Endothelial cell (in vitro differentiated cells): ENCODE results near the gene CHMP2A. TPM values are rescaled to one million over a fixed set of nuclear protein-coding genes. Genes with fewer than 3 reads are reported as not detected.
"Not testable (repeated sequence)": the region's sequence is repeated elsewhere in the genome, so short reads cannot be mapped to it uniquely, and the experiment has no call there.

Experiments used
- DNase-seq: peaks from one replicate; pipeline ENCODE4 v3.0.0; 2021; ENCODE audit warnings: low spot score
- H3K27ac Mint-ChIP-seq: one replicate; pipeline ENCODE4 v1.8.0; 2021; ENCODE audit warnings: mixed read lengths, inconsistent platforms; ENCODE audit not compliant: unreplicated experiment
- H3K27me3 Mint-ChIP-seq: one replicate; pipeline ENCODE4 v1.8.0; 2021; ENCODE audit warnings: mild to moderate bottlenecking, moderate library complexity, mixed read lengths, inconsistent platforms; ENCODE audit not compliant: unreplicated experiment
- H3K36me3 Mint-ChIP-seq: one replicate; pipeline ENCODE4 v1.8.0; 2021; ENCODE audit warnings: mild to moderate bottlenecking, low read depth, mixed read lengths, inconsistent platforms; ENCODE audit not compliant: unreplicated experiment
- H3K4me1 Mint-ChIP-seq: one replicate; pipeline ENCODE4 v1.8.0; 2021; ENCODE audit warnings: mild to moderate bottlenecking, mixed read lengths, inconsistent platforms; ENCODE audit not compliant: unreplicated experiment
- H3K4me3 Mint-ChIP-seq: one replicate; pipeline ENCODE4 v1.8.0; 2021; ENCODE audit warnings: mild to moderate bottlenecking, mixed read lengths, inconsistent platforms; ENCODE audit not compliant: unreplicated experiment
- H3K9me3 Mint-ChIP-seq: one replicate; pipeline ENCODE4 v1.8.0; 2021; ENCODE audit warnings: mixed read lengths, inconsistent platforms; ENCODE audit not compliant: unreplicated experiment
- CTCF ChIP-seq: fragments of 200-600 bp; sonication (generic); IDR thresholded peaks from one replicate; pipeline ENCODE4 v1.5.0; 2021; ENCODE audit warnings: antibody characterized with exemption; ENCODE audit not compliant: unreplicated experiment
- total RNA-seq: library from RNA; stranded (reverse); fragmentation: NEBNext Ultra II Directional; extraction: Animal tissue kit (Norgen Biotek cat#: 25700); gene quantifications from one replicate; pipeline ENCODE4 v1.2.1, GENCODE V29; 2021; ENCODE audit not compliant: unreplicated experiment

The CHMP2A gene
- total RNA-seq, 1 donor from 2014 or later = 130 TPM

GRCh38 chr19:58582985-58583384 is 28.1 kb upstream of the CHMP2A start:
- peaks cover 20% of the 10 kb centered on the region for H3K36me3 Mint-ChIP-seq
- no peak for TF ChIP-seq CTCF
- peaks cover 3% of the 10 kb centered on the region for H3K27me3 Mint-ChIP-seq
- H3K4me3 Mint-ChIP-seq = peak overlapping the region; percentile 42
- peaks cover 9% of the 10 kb centered on the region for H3K4me1 Mint-ChIP-seq
- DNase-seq = no peak
- H3K27ac Mint-ChIP-seq = peak overlapping the region; percentile 48
- H3K9me3 Mint-ChIP-seq = no peaks in the 10 kb centered on the region

- Mint-ChIP-seq H3K27me3 (peaks cover 3% of the 10 kb centered on the region), H3K4me1 (peaks cover 9% of the 10 kb centered on the region), H3K27ac (no peak overlapping the region), H3K4me3 (peak overlapping the region; percentile 65), H3K9me3 (no peaks in the 10 kb centered on the region), H3K36me3 (peaks cover 20% of the 10 kb centered on the region)
- DNase-seq = peak; percentile 89
- peak; percentile 82 for TF ChIP-seq CTCF
Observed at GRCh38 chr19:58581227-58582141, 26.6 kb upstream of the CHMP2A start.

- Mint-ChIP-seq H3K4me1 (peaks cover 14% of the 10 kb centered on the region), H3K36me3 (peaks cover 16% of the 10 kb centered on the region), H3K4me3 (peak overlapping the region; percentile 1), H3K9me3 (no peaks in the 10 kb centered on the region), H3K27me3 (peaks cover 4% of the 10 kb centered on the region), H3K27ac (peak overlapping the region; percentile 30)
- no peak for DNase-seq
- TF ChIP-seq CTCF = no peak
Observed at GRCh38 chr19:58579473-58580142, 24.7 kb upstream of the CHMP2A start.

- no peak for DNase-seq
- peak overlapping the region; percentile 51 for H3K4me3 Mint-ChIP-seq
- H3K27me3 Mint-ChIP-seq = peaks cover 15% of the 10 kb centered on the region
- H3K9me3 Mint-ChIP-seq = no peaks in the 10 kb centered on the region
- no peak for TF ChIP-seq CTCF
- H3K4me1 Mint-ChIP-seq = peaks cover 25% of the 10 kb centered on the region
- H3K36me3 Mint-ChIP-seq = peaks cover 23% of the 10 kb centered on the region
- no peak overlapping the region for H3K27ac Mint-ChIP-seq
Observed at GRCh38 chr19:58578012-58578925, 23.4 kb upstream of the CHMP2A start.

GRCh38 chr19:58577581-58577980 is 22.7 kb upstream of the CHMP2A start:
- H3K4me3 Mint-ChIP-seq = peak overlapping the region; percentile 51
- H3K27me3 Mint-ChIP-seq = peaks cover 20% of the 10 kb centered on the region

More at GRCh38 chr19:58577581-58577980, 22.7 kb upstream of the CHMP2A start:
- Mint-ChIP-seq H3K27ac (peak overlapping the region; percentile 26), H3K4me1 (peaks cover 28% of the 10 kb centered on the region), H3K36me3 (peaks cover 19% of the 10 kb centered on the region)
- H3K9me3 Mint-ChIP-seq, DNase-seq: not testable (repeated sequence)
